Astrocyte of the spinal cord (primary cell): Measurements from ENCODE around the gene SPATA31D4.

Experiments
- DNase-seq: peaks from one replicate; pipeline ENCODE4 v3.0.0; 2011; ENCODE audit warnings: low read depth, low spot score
- H3K4me3 ChIP-seq: 2 replicates; pipeline ENCODE4 v1.5.1; 2011; ENCODE audit warnings: low read depth, mild to moderate bottlenecking, low read length, moderate library complexity
- CTCF ChIP-seq: IDR thresholded peaks from 2 replicates; pipeline ENCODE4 v1.5.1; 2012; ENCODE audit warnings: low read depth, mild to moderate bottlenecking, low read length, inconsistent platforms
- in situ Hi-C: cut with HindIII; loops from 2 replicates; pipeline ENCODE4 v1.10.0; 2017; ENCODE audit warnings: low sequenced_read_pairs

SPATA31D4 gene

GRCh38 chr9:81893929-81894328 is 34.3 kb upstream of the SPATA31D4 start:
- peak; percentile 52 for DNase-seq
- no peak overlapping the region for H3K4me3 ChIP-seq
- in situ Hi-C loops, result no loop called here
- TF ChIP-seq CTCF, result no peak

GRCh38 chr9:81894891-81895290 is 33.3 kb upstream of the SPATA31D4 start:
- no peak for TF ChIP-seq CTCF
- H3K4me3 ChIP-seq, result no peak overlapping the region
- in situ Hi-C loops, result no loop called here
- DNase-seq, result no peak

- TF ChIP-seq CTCF, result no peak
- in situ Hi-C loops, result no loop called here
- no peak overlapping the region for H3K4me3 ChIP-seq
- DNase-seq, result no peak
Measured at GRCh38 chr9:81896070-81896469, 32.2 kb upstream of the SPATA31D4 start.

- DNase-seq, result no peak
- in situ Hi-C loops, result no loop called here
- no peak for TF ChIP-seq CTCF
- H3K4me3 ChIP-seq, result no peak overlapping the region
Measured at GRCh38 chr9:81898851-81899250, 29.4 kb upstream of the SPATA31D4 start.

GRCh38 chr9:81902196-81902595 is 26.0 kb upstream of the SPATA31D4 start:
- in situ Hi-C loops, result no loop called here
- no peak overlapping the region for H3K4me3 ChIP-seq
- TF ChIP-seq CTCF, result no peak
- DNase-seq, result no peak

- H3K4me3 ChIP-seq, result no peak overlapping the region
- no peak for TF ChIP-seq CTCF
- no peak for DNase-seq
- in situ Hi-C loops, result no loop called here
Measured at GRCh38 chr9:81902626-81903025, 25.6 kb upstream of the SPATA31D4 start.

GRCh38 chr9:81906671-81907070 is 21.6 kb upstream of the SPATA31D4 start:
- TF ChIP-seq CTCF, result no peak
- no peak overlapping the region for H3K4me3 ChIP-seq
- peak; percentile 41 for DNase-seq
- in situ Hi-C loops, result no loop called here
